Measurements from ENCODE around the gene PLEKHO1. TPM values are rescaled to one million over a fixed set of nuclear protein-coding genes. Genes with fewer than 3 reads are reported as not detected.
A peak's percentile ranks its signal among the peaks of the same experiment; 100 is the strongest.

The PLEKHO1 gene
- total and polyA plus RNA-seq, 2 donors = 74.8 to 119 TPM

- Histone ChIP-seq H3K36me3 (ENCODE audit: control insufficient read depth in 2 of 2, insufficient read depth in 2 of 2, low read length in 1 of 2) (peaks cover 18 to 19% of the 10 kb centered on the region in 2 donors), H3K4me3 (ENCODE audit: low read length in 2 of 2) (peak overlapping the region in 1 of 2 donors; percentile 13), H3K27me3 (ENCODE audit: control insufficient read depth in 2 of 2, insufficient read depth in 1 of 2, low read length in 1 of 2) (no peaks in the 10 kb centered on the region), H3K27ac (ENCODE audit: low read depth in 1 of 2, low read length in 1 of 2) (peak overlapping the region; percentile 38 to 89), H3K4me1 (ENCODE audit: control insufficient read depth in 2 of 2, insufficient read depth in 2 of 2, low read length in 2 of 2) (peaks cover 13 to 64% of the 10 kb centered on the region in 2 donors), H3K9me3 (ENCODE audit: control insufficient read depth in 2 of 2, insufficient read depth in 1 of 2, low read length in 1 of 2) (no peaks in the 10 kb centered on the region)
- WGBS = 15% methylated on average over 14 of the region's 14 CpGs
- DNase-seq (ENCODE audit: low read depth in 6 of 9, low spot score in 9 of 9) = peak in 4 of 9 donors; percentile 47 to 75 (median 56)
Measured at GRCh38 chr1:150162862-150163706, 13.4 kb downstream of the PLEKHO1 start.

- peaks cover 7 to 8% of the 10 kb centered on the region in 2 donors for H3K36me3 ChIP-seq (ENCODE audit: control insufficient read depth in 2 of 2, insufficient read depth in 2 of 2, low read length in 1 of 2)
- H3K4me1 ChIP-seq (ENCODE audit: control insufficient read depth in 2 of 2, insufficient read depth in 2 of 2, low read length in 2 of 2) = peaks cover 13 to 57% of the 10 kb centered on the region in 2 donors
- no peaks in the 10 kb centered on the region for H3K27me3 ChIP-seq (ENCODE audit: control insufficient read depth in 2 of 2, insufficient read depth in 1 of 2, low read length in 1 of 2)
- no peaks in the 10 kb centered on the region for H3K9me3 ChIP-seq (ENCODE audit: control insufficient read depth in 2 of 2, insufficient read depth in 1 of 2, low read length in 1 of 2)
- no peak for DNase-seq (ENCODE audit: low read depth in 6 of 9, low spot score in 9 of 9)
- 99% methylated on average over 5 of the region's 5 CpGs for WGBS
- peak overlapping the region in 1 of 2 donors; percentile 21 for H3K27ac ChIP-seq (ENCODE audit: low read depth in 1 of 2, low read length in 1 of 2)
- no peak overlapping the region for H3K4me3 ChIP-seq (ENCODE audit: low read length in 2 of 2)
Measured at GRCh38 chr1:150164224-150164623, 14.5 kb downstream of the PLEKHO1 start.

GRCh38 chr1:150164779-150165178 lies 15.1 kb downstream of the PLEKHO1 start:
- Histone ChIP-seq H3K36me3 (ENCODE audit: control insufficient read depth in 2 of 2, insufficient read depth in 2 of 2, low read length in 1 of 2) (peaks cover 2% of the 10 kb centered on the region in 2 donors), H3K9me3 (ENCODE audit: control insufficient read depth in 2 of 2, insufficient read depth in 1 of 2, low read length in 1 of 2) (no peaks in the 10 kb centered on the region), H3K27me3 (ENCODE audit: control insufficient read depth in 2 of 2, insufficient read depth in 1 of 2, low read length in 1 of 2) (no peaks in the 10 kb centered on the region), H3K4me3 (ENCODE audit: low read length in 2 of 2) (no peak overlapping the region), H3K27ac (ENCODE audit: low read depth in 1 of 2, low read length in 1 of 2) (peak overlapping the region in 1 of 2 donors; percentile 34), H3K4me1 (ENCODE audit: control insufficient read depth in 2 of 2, insufficient read depth in 2 of 2, low read length in 2 of 2) (peaks cover 13 to 52% of the 10 kb centered on the region in 2 donors)
- DNase-seq (ENCODE audit: low read depth in 6 of 9, low spot score in 9 of 9) = no peak
- 92% methylated on average over 5 of the region's 5 CpGs for WGBS

GRCh38 chr1:150165622-150166612 lies 16.2 kb downstream of the PLEKHO1 start:
- peak overlapping the region in 1 of 2 donors; percentile 19 for H3K27ac ChIP-seq (ENCODE audit: low read depth in 1 of 2, low read length in 1 of 2)
- H3K27me3 ChIP-seq (ENCODE audit: control insufficient read depth in 2 of 2, insufficient read depth in 1 of 2, low read length in 1 of 2) = no peaks in the 10 kb centered on the region
- peak in 2 of 9 donors; percentile 60 to 73 for DNase-seq (ENCODE audit: low read depth in 6 of 9, low spot score in 9 of 9)
- H3K4me3 ChIP-seq (ENCODE audit: low read length in 2 of 2) = no peak overlapping the region
- no peaks in the 10 kb centered on the region for H3K9me3 ChIP-seq (ENCODE audit: control insufficient read depth in 2 of 2, insufficient read depth in 1 of 2, low read length in 1 of 2)
- 78% methylated on average over 14 of the region's 14 CpGs for WGBS
- no peaks in the 10 kb centered on the region for H3K36me3 ChIP-seq (ENCODE audit: control insufficient read depth in 2 of 2, insufficient read depth in 2 of 2, low read length in 1 of 2)
- peaks cover 10 to 41% of the 10 kb centered on the region in 2 donors for H3K4me1 ChIP-seq (ENCODE audit: control insufficient read depth in 2 of 2, insufficient read depth in 2 of 2, low read length in 2 of 2)

- H3K36me3 ChIP-seq (ENCODE audit: control insufficient read depth in 2 of 2, insufficient read depth in 2 of 2, low read length in 1 of 2) = no peaks in the 10 kb centered on the region
- H3K27me3 ChIP-seq (ENCODE audit: control insufficient read depth in 2 of 2, insufficient read depth in 1 of 2, low read length in 1 of 2) = no peaks in the 10 kb centered on the region
- no peak for DNase-seq (ENCODE audit: low read depth in 6 of 9, low spot score in 9 of 9)
- H3K27ac ChIP-seq (ENCODE audit: low read depth in 1 of 2, low read length in 1 of 2) = no peak overlapping the region
- WGBS = 41% methylated on average over 6 of the region's 6 CpGs
- peaks cover 0 to 11% of the 10 kb centered on the region in 2 donors for H3K4me1 ChIP-seq (ENCODE audit: control insufficient read depth in 2 of 2, insufficient read depth in 2 of 2, low read length in 2 of 2)
- H3K4me3 ChIP-seq (ENCODE audit: low read length in 2 of 2) = no peak overlapping the region
- H3K9me3 ChIP-seq (ENCODE audit: control insufficient read depth in 2 of 2, insufficient read depth in 1 of 2, low read length in 1 of 2) = no peaks in the 10 kb centered on the region
Measured at GRCh38 chr1:150168960-150169601, 19.4 kb downstream of the PLEKHO1 start.

GRCh38 chr1:150171801-150172200 lies 22.1 kb downstream of the PLEKHO1 start:
- 96% methylated on average over 2 of the region's 2 CpGs for WGBS
- H3K4me3 ChIP-seq (ENCODE audit: low read length in 2 of 2) = no peak overlapping the region
- no peaks in the 10 kb centered on the region for H3K36me3 ChIP-seq (ENCODE audit: control insufficient read depth in 2 of 2, insufficient read depth in 2 of 2, low read length in 1 of 2)
- H3K9me3 ChIP-seq (ENCODE audit: control insufficient read depth in 2 of 2, insufficient read depth in 1 of 2, low read length in 1 of 2) = no peaks in the 10 kb centered on the region
- H3K27ac ChIP-seq (ENCODE audit: low read depth in 1 of 2, low read length in 1 of 2) = no peak overlapping the region
- H3K27me3 ChIP-seq (ENCODE audit: control insufficient read depth in 2 of 2, insufficient read depth in 1 of 2, low read length in 1 of 2) = no peaks in the 10 kb centered on the region
- no peak for DNase-seq (ENCODE audit: low read depth in 6 of 9, low spot score in 9 of 9)
- no peaks in the 10 kb centered on the region for H3K4me1 ChIP-seq (ENCODE audit: control insufficient read depth in 2 of 2, insufficient read depth in 2 of 2, low read length in 2 of 2)

- WGBS = 97% methylated on average over 7 of the region's 7 CpGs
- H3K36me3 ChIP-seq (ENCODE audit: control insufficient read depth in 2 of 2, insufficient read depth in 2 of 2, low read length in 1 of 2) = no peaks in the 10 kb centered on the region
- no peaks in the 10 kb centered on the region for H3K27me3 ChIP-seq (ENCODE audit: control insufficient read depth in 2 of 2, insufficient read depth in 1 of 2, low read length in 1 of 2)
- no peak overlapping the region for H3K4me3 ChIP-seq (ENCODE audit: low read length in 2 of 2)
- DNase-seq (ENCODE audit: low read depth in 6 of 9, low spot score in 9 of 9) = no peak
- H3K9me3 ChIP-seq (ENCODE audit: control insufficient read depth in 2 of 2, insufficient read depth in 1 of 2, low read length in 1 of 2) = no peaks in the 10 kb centered on the region
- no peak overlapping the region for H3K27ac ChIP-seq (ENCODE audit: low read depth in 1 of 2, low read length in 1 of 2)
- H3K4me1 ChIP-seq (ENCODE audit: control insufficient read depth in 2 of 2, insufficient read depth in 2 of 2, low read length in 2 of 2) = no peaks in the 10 kb centered on the region
Measured at GRCh38 chr1:150173141-150173585, 23.4 kb downstream of the PLEKHO1 start.

- Histone ChIP-seq H3K27me3 (ENCODE audit: control insufficient read depth in 2 of 2, insufficient read depth in 1 of 2, low read length in 1 of 2) (no peaks in the 10 kb centered on the region), H3K4me3 (ENCODE audit: low read length in 2 of 2) (no peak overlapping the region), H3K9me3 (ENCODE audit: control insufficient read depth in 2 of 2, insufficient read depth in 1 of 2, low read length in 1 of 2) (no peaks in the 10 kb centered on the region), H3K4me1 (ENCODE audit: control insufficient read depth in 2 of 2, insufficient read depth in 2 of 2, low read length in 2 of 2) (no peaks in the 10 kb centered on the region), H3K27ac (ENCODE audit: low read depth in 1 of 2, low read length in 1 of 2) (no peak overlapping the region), H3K36me3 (ENCODE audit: control insufficient read depth in 2 of 2, insufficient read depth in 2 of 2, low read length in 1 of 2) (no peaks in the 10 kb centered on the region)
- no peak for DNase-seq (ENCODE audit: low read depth in 6 of 9, low spot score in 9 of 9)
- 95% methylated on average over 3 of the region's 3 CpGs for WGBS
Measured at GRCh38 chr1:150176593-150176992, 26.9 kb downstream of the PLEKHO1 start.

All from thymus (tissue), 11 donors.